ACC112 (cell line): ENCODE measurements around the gene MCTP2.

ENCODE experiments used
- H2AFZ ChIP-seq: fragments of 200-600 bp; sonication (generic); one replicate; pipeline ENCODE4 v1.6.0; 2017; ENCODE audit warnings: antibody characterized with exemption, low read length; ENCODE audit not compliant: unreplicated experiment
- H3K27ac ChIP-seq: fragments of 200-600 bp; sonication (generic); 2 replicates; pipeline ENCODE4 v1.5.1; 2014; ENCODE audit warnings: low read depth, mild to moderate bottlenecking, antibody characterized with exemption, low read length, moderate library complexity
- H3K27me3 ChIP-seq: fragments of 200-600 bp; sonication (generic); 2 replicates; pipeline ENCODE4 v1.6.1; 2014; ENCODE audit warnings: mild to moderate bottlenecking, antibody characterized with exemption, low read length, moderate library complexity, mixed read lengths; ENCODE audit not compliant: insufficient read depth
- H3K36me3 ChIP-seq: fragments of 200-600 bp; sonication (generic); 2 replicates; pipeline ENCODE4 v1.6.1; 2016; ENCODE audit warnings: mild to moderate bottlenecking, antibody characterized with exemption, low read length, moderate library complexity, mixed read lengths; ENCODE audit not compliant: insufficient read depth
- H3K4me1 ChIP-seq: fragments of 200-600 bp; sonication (generic); one replicate; pipeline ENCODE4 v1.6.1; 2016; ENCODE audit warnings: low read length, mixed read lengths; ENCODE audit not compliant: insufficient read depth, unreplicated experiment, control insufficient read depth
- H3K4me3 ChIP-seq: fragments of 200-600 bp; sonication (generic); 2 replicates; pipeline ENCODE4 v1.5.1; 2014; ENCODE audit warnings: mild to moderate bottlenecking, low read depth, low read length
- H3K79me2 ChIP-seq: fragments of 200-600 bp; sonication (generic); one replicate; pipeline ENCODE4 v1.6.0; 2016; ENCODE audit warnings: low read length; ENCODE audit not compliant: control insufficient read depth, unreplicated experiment, insufficient read depth

The MCTP2 gene

GRCh38 chr15:94416820-94417219, 185.5 kb downstream of the MCTP2 start:
- Histone ChIP-seq H3K36me3 (no peaks in the 10 kb centered on the region), H3K4me3 (no peak overlapping the region), H2AFZ (no peak overlapping the region), H3K27ac (no peak overlapping the region), H3K4me1 (no peaks in the 10 kb centered on the region), H3K79me2 (no peaks in the 10 kb centered on the region), H3K27me3 (no peaks in the 10 kb centered on the region)

GRCh38 chr15:94417501-94418293, 186.3 kb downstream of the MCTP2 start:
- no peak overlapping the region for H3K4me3 ChIP-seq
- no peaks in the 10 kb centered on the region for H3K4me1 ChIP-seq
- no peak overlapping the region for H3K27ac ChIP-seq
- no peaks in the 10 kb centered on the region for H3K79me2 ChIP-seq
- H2AFZ ChIP-seq, result no peak overlapping the region
- no peaks in the 10 kb centered on the region for H3K27me3 ChIP-seq
- H3K36me3 ChIP-seq, result no peaks in the 10 kb centered on the region

GRCh38 chr15:94421706-94422105, 190.3 kb downstream of the MCTP2 start:
- Histone ChIP-seq H3K79me2 (no peaks in the 10 kb centered on the region), H3K4me1 (no peaks in the 10 kb centered on the region), H3K27ac (no peak overlapping the region)

GRCh38 chr15:94432279-94432678, 200.9 kb downstream of the MCTP2 start:
- H3K27me3 ChIP-seq, result no peaks in the 10 kb centered on the region
- H3K4me3 ChIP-seq, result no peak overlapping the region
- no peaks in the 10 kb centered on the region for H3K36me3 ChIP-seq
- H3K4me1 ChIP-seq, result no peaks in the 10 kb centered on the region
- H3K79me2 ChIP-seq, result no peaks in the 10 kb centered on the region
- no peak overlapping the region for H3K27ac ChIP-seq
- no peak overlapping the region for H2AFZ ChIP-seq

More at GRCh38 chr15:94421706-94422105, 190.3 kb downstream of the MCTP2 start:
- Histone ChIP-seq H3K27me3 (no peaks in the 10 kb centered on the region), H3K36me3 (no peaks in the 10 kb centered on the region), H3K4me3 (no peak overlapping the region), H2AFZ (no peak overlapping the region)

GRCh38 chr15:94439158-94439557, 207.8 kb downstream of the MCTP2 start:
- Histone ChIP-seq H3K79me2 (no peaks in the 10 kb centered on the region), H3K4me1 (no peaks in the 10 kb centered on the region), H2AFZ (no peak overlapping the region), H3K4me3 (no peak overlapping the region), H3K27me3 (no peaks in the 10 kb centered on the region), H3K36me3 (no peaks in the 10 kb centered on the region), H3K27ac (no peak overlapping the region)

- Histone ChIP-seq H2AFZ (no peak overlapping the region), H3K36me3 (no peaks in the 10 kb centered on the region), H3K4me1 (no peaks in the 10 kb centered on the region), H3K4me3 (no peak overlapping the region), H3K27me3 (no peaks in the 10 kb centered on the region), H3K79me2 (no peaks in the 10 kb centered on the region), H3K27ac (no peak overlapping the region)
These were observed 210.4 kb downstream of the MCTP2 start for GRCh38 chr15:94441760-94442159.

- H3K4me3 ChIP-seq, result no peak overlapping the region
- no peaks in the 10 kb centered on the region for H3K27me3 ChIP-seq
- H3K27ac ChIP-seq, result no peak overlapping the region
- H3K79me2 ChIP-seq, result no peaks in the 10 kb centered on the region
- no peaks in the 10 kb centered on the region for H3K36me3 ChIP-seq
- no peak overlapping the region for H2AFZ ChIP-seq
- no peaks in the 10 kb centered on the region for H3K4me1 ChIP-seq
These were observed 211.1 kb downstream of the MCTP2 start for GRCh38 chr15:94442480-94442879.

GRCh38 chr15:94443186-94443585, 211.8 kb downstream of the MCTP2 start:
- Histone ChIP-seq H3K4me1 (no peaks in the 10 kb centered on the region), H3K27me3 (no peaks in the 10 kb centered on the region), H3K79me2 (no peaks in the 10 kb centered on the region), H3K4me3 (no peak overlapping the region), H3K36me3 (no peaks in the 10 kb centered on the region), H3K27ac (no peak overlapping the region), H2AFZ (no peak overlapping the region)

- no peaks in the 10 kb centered on the region for H3K36me3 ChIP-seq
These were observed 214.3 kb downstream of the MCTP2 start for GRCh38 chr15:94445566-94446160.

GRCh38 chr15:94446441-94446840, 215.1 kb downstream of the MCTP2 start:
- no peak overlapping the region for H3K27ac ChIP-seq
- no peak overlapping the region for H2AFZ ChIP-seq
- no peaks in the 10 kb centered on the region for H3K36me3 ChIP-seq
- H3K79me2 ChIP-seq, result no peaks in the 10 kb centered on the region
- no peak overlapping the region for H3K4me3 ChIP-seq
- H3K4me1 ChIP-seq, result no peaks in the 10 kb centered on the region
- H3K27me3 ChIP-seq, result no peaks in the 10 kb centered on the region

More at GRCh38 chr15:94445566-94446160, 214.3 kb downstream of the MCTP2 start:
- Histone ChIP-seq H3K4me1 (no peaks in the 10 kb centered on the region), H3K27me3 (no peaks in the 10 kb centered on the region), H2AFZ (no peak overlapping the region), H3K79me2 (no peaks in the 10 kb centered on the region), H3K27ac (no peak overlapping the region), H3K4me3 (no peak overlapping the region)

GRCh38 chr15:94451466-94451865, 220.1 kb downstream of the MCTP2 start:
- Histone ChIP-seq H2AFZ (no peak overlapping the region), H3K27me3 (no peaks in the 10 kb centered on the region), H3K36me3 (no peaks in the 10 kb centered on the region), H3K79me2 (no peaks in the 10 kb centered on the region), H3K27ac (no peak overlapping the region), H3K4me1 (no peaks in the 10 kb centered on the region), H3K4me3 (no peak overlapping the region)
